ENCODE results near the gene TNK2.
A peak's percentile ranks its signal among the peaks of the same experiment; 100 is the strongest.
"Not testable (repeated sequence)": the region's sequence is repeated elsewhere in the genome, so short reads cannot be mapped to it uniquely, and the experiment has no call there.

Gene TNK2

GRCh38 chr3:195867631-195868335 lies 40.6 kb downstream of the TNK2 start:
- no peak for DNase-seq

- DNase-seq: no peak
These were observed 41.5 kb downstream of the TNK2 start for GRCh38 chr3:195866686-195867511.

GRCh38 chr3:195865752-195866151 lies 42.6 kb downstream of the TNK2 start:
- no peak for DNase-seq

- DNase-seq: no peak
These were observed 45.0 kb downstream of the TNK2 start for GRCh38 chr3:195863121-195864061.

GRCh38 chr3:195862318-195862717 lies 46.0 kb downstream of the TNK2 start:
- not testable (repeated sequence) for DNase-seq

- DNase-seq: no peak
These were observed 47.9 kb downstream of the TNK2 start for GRCh38 chr3:195860456-195860855.

GRCh38 chr3:195859846-195860411 lies 48.4 kb downstream of the TNK2 start:
- no peak for DNase-seq

GRCh38 chr3:195859061-195859845 lies 49.1 kb downstream of the TNK2 start:
- DNase-seq: peak; percentile 72

GRCh38 chr3:195856410-195857084 lies 51.8 kb downstream of the TNK2 start:
- DNase-seq: no peak

GRCh38 chr3:195855471-195856409 lies 52.6 kb downstream of the TNK2 start:
- DNase-seq: peak; percentile 26

- no peak for DNase-seq
These were observed 53.6 kb downstream of the TNK2 start for GRCh38 chr3:195854628-195855294.

GRCh38 chr3:195853996-195854395 lies 54.4 kb downstream of the TNK2 start:
- DNase-seq: no peak

GRCh38 chr3:195853036-195853435 lies 55.3 kb downstream of the TNK2 start:
- DNase-seq: no peak

GRCh38 chr3:195850857-195851543 lies 57.4 kb downstream of the TNK2 start:
- DNase-seq: peak; percentile 96

- DNase-seq: no peak
These were observed 58.9 kb downstream of the TNK2 start for GRCh38 chr3:195849322-195850074.

GRCh38 chr3:195847055-195847950 lies 61.0 kb downstream of the TNK2 start:
- DNase-seq: no peak

- no peak for DNase-seq
These were observed 62.9 kb downstream of the TNK2 start for GRCh38 chr3:195845483-195845882.
